GM19467 (cell line): ENCODE data around the gene IL1R1.

ENCODE experiments used
- ATAC-seq: cut with Tn5 transposase; IDR thresholded peaks from one replicate; pipeline ENCODE4 v1.9.1; 2021; ENCODE audit warnings: mild to moderate bottlenecking, moderate library complexity; ENCODE audit not compliant: unreplicated experiment

The IL1R1 gene

DNA sequence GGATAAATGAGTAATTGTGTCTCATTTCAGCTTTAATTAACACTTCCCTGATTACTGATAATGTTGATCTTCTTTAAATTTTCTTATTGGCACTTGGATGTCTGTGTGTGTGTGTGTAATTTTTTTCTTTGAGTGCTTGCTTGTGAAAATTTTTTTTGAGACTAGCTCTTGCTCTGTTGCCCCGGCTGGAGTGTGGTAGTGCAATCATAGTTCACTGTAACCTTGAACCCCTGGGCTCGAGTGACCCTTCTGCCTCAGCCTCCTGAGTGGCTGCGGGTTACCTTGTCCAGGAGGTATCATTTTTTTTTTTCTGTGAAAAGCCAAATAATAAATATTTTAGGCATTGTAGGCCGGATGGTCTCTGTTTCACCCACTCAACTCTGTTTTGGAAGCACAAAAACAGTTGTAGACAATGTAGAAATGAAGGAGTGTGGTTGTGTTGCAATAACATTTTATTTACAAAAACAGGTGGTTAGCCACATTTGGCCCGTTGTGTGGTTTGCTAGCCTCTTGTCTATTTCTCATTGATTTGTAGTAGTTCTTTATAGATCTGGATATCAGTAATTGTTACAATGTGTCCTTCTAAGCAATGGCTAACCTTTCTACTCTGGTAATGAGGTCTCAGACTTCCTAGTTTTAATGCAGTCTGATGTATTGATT lies 52.2 kb downstream of the IL1R1 start:
- ATAC-seq = no peak

DNA sequence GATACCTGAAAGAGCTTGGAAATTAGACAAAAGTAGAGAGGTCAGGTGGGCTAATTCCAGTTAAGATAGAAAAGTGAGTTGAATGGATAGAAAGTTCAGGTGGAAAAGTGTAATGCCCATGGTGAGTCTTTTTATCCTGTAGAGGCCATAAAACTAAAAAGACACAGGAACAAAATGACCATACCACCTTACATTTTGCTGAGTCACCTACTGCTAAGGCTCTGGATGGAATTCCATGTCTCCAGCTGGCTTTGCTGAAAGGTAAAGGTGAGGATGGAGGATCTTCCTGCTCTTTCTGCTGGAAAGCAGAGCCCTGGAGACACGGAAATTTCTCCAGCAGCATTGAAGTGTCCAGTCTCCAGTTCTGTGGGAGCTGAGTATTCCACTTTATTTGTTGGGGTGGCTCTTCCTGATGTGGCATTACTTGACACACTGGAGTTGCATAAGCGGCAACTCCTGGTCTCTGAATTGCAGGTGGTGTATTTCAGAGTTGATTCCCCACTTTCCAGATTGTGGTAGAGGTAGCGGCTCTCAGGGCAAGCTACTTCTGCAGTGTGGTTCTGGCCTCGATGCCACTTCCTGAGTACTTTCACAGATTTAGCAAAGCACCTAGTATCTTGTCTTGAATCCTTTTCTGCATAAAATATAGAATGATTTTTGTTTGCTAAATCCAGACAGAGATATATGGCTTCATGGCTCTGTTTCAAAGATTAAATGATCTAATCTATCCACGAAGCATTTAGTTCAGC lies 55.0 kb downstream of the IL1R1 start:
- no peak for ATAC-seq

DNA sequence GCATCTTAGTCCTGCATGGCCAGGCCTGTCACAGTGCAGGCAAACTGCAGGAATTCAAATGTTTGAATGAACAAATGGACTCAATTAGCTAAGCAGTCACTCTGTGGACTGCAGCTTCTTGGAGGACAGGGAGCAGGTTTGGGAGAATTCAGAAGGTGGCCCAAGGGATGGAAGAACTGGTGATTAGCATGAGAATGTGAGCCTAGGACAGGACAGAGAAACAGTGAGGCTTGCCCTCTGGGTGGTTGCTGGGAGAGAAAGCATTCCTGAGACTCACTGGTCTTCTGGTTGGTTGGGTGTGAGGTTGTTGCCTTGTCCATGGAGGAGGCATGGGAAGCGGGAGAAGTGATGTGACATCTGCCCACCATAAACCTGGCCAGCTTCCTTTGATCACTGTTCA lies 58.0 kb downstream of the IL1R1 start:
- no peak for ATAC-seq

DNA sequence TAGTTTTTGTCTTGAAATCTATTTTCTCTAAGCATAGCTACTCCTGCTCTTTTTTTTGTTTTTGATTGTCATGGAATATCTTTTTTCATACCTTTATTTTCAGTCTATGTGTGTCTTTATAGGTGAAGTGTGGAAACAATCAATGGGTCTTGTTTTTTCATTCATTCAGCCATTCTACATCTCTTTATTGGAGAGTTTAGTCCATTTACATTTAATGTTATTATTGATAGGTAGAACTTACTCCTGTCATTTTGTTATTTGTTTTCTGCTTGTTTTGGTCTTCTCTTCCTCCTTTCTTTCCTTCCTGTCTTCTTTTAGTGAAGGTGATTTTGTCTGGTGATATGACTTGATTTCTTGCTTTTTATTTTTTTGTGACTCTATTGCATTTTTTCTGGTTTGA lies 62.1 kb downstream of the IL1R1 start:
- no peak for ATAC-seq

DNA sequence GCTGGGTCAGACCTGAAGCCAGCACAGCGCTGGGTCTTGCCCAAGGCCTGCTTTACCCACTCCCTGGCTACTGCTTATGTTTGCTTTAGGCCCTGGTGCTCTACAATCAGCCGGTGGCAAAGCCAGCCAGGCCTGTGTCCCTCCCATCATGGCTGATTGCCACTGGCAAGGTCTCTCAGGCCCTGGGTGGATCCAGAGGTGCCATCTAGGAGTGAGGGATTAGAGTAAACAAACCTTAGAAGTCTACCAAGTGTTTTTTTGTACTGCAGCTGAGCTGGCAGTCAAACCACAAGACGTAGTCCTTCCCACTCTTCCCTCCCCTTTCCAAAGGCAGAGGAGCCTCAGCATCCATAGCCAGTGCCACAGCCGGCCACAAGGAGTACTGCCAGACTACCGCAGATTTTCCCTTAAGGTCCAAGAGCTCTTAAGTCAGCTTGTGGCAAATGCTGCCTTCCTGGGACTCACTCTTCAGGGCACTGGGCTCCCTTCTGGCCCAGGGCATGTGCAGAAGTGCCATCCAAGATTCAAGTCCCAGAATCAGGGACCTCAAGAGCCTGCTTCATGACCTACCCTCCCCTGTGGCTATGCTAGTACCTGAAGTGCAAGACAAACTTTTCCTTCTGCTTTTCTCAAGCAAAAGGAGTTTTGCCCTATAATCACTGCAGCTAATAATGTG lies 64.3 kb downstream of the IL1R1 start:
- no peak for ATAC-seq

DNA sequence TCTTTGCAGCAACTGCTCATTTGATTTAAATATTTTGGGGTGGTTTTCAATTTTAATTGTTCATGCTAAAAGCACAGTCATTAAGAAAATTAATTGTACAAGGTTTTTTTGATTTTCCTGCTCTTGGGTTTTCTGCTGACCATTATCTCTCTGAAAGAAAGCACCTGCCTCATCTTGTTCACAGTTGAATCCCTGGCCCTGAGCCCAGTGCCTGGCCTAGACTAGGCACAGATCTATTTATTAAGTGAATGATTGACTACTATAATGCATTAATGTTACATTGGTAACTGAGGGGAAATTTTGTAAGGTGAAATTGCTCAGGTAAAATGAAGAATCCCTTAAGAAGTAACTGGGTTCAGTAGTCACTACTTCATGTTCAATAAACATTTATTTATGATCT lies 66.2 kb downstream of the IL1R1 start:
- ATAC-seq = no peak

DNA sequence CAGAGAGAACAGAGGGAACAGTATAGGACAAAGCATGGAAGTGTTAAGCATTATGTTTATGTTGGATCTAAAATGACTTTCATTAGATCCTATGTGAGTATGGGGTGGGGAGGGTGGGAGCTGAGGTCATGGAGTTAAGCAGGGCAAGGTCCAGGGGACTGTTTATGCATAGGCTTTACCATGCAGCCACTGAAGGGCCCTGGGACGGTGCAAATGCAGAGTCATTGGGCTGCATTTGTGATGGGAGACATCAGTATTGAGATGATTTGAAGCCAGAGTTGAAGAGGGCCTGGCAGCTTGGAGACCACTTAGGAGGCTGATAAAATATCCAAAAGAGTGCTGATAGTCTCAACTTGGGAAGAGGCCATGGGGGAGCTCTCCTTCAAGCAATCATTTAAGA lies 66.9 kb downstream of the IL1R1 start:
- ATAC-seq = no peak

DNA sequence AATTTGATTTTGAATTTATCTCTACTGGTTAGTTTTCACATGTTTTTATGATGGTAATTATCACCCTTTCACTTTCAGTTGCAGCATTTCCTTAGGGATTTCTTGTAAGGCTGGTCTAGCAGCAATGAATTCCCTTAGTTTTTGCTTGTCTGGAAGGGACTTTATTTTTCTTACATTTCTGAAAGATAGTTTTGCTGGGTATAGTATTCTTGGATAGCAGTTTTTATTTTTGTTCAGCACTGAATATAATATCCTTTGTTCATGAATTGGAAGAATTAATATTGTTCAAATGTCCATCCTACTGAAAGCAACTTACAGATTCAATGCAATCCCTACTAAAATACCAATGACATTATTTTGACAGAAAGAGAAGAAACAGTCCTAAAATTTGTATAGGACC lies 74.5 kb downstream of the IL1R1 start:
- no peak for ATAC-seq

DNA sequence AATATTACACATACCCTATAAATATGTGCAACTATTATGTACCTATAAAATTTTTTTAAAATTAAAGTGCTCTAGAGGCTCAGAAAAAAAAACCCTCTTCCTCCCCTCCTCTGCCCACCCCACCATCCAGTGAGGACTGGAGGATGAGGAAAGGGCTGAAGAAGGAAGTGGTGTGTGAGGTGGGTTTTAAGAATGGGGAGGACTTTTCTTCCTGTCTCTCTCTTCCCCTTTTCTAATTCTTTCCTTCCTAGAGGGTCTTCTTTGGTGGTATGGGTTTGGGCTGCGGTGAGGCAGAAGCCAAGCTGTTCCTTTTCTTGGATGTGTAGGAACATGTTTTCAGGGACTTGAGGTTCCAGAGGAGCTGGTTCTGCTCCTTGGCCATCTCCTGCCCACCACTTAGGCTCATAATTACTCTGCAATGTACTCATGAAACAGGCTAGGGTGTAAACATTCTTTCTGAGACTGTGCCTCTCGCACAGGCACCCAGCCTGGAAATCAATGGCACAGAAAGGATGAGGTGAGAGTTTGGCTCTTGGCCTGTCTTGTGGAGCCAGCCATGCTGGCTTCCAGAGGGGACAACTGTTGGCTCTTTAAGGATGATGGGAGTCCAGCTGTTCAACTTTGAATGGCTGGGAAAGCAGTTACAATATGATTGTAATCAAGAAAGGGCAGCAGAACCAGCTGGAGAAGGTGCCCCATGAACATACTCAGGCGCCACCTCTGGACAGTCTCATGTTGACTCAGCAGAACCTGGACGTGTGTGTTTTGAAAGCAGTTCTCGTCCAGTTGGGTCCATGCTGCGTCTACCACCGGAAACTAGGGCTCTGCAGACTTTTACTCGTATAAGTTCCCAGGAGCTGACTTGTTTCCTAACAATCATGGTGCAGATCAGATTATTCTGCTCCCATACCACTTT lies 82.5 kb downstream of the IL1R1 start:
- no peak for ATAC-seq

DNA sequence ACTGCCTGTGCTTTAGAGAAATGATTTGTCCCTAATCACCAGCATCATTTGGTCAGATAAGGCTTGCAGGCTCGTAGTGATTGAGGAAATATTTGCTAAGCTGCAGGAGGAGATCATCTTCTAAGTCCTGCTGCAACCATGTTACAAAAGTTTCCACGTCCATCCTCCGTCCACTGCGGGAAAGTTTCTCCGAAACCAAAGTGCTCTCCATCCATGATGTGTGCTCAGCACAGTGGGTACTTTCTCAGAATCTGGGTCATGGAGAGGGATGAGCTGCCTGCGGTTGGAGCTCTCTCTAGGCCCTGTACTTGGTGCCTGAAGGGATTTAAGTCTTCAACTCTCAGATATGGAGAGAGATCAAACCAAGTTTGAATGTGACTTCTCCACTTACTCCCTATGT lies 83.6 kb downstream of the IL1R1 start:
- ATAC-seq = no peak

DNA sequence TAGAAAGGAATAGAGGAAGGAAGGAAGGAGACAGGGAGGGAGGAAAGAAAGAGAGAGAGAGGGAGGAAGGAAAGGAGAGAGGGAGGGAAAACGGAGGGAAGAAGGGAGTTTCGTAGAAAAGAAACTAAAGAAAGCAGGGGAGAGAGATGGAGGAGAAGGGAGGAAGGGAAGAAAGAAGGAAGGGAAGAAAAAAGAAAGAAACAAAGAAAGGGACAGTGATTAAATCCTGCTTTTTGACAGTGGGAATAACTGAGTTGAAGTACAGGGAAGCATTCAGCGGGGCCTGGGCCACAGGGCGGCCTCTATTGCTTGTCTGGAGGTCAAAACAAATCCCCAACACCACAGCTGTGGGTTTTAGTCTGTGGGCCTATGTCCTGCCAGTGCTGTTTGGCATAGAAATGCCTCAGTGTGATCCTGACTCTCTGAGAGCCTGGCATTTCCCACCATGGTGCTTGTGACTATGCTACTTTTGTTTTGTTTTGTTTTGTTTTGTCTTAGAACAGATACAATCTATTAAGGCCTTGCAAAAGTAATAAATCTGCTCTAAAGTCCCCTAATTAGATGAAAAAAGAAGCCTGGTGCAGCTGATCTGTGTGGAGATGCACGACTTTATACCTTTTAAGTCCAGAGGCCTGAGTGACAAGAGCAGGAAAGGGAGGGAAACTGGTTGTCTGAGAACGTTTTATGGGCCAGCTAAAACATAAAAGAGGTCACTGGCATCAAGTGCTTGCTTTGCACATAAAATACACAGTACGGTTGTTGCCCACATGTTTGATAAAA lies 84.3 kb downstream of the IL1R1 start:
- ATAC-seq = no peak

DNA sequence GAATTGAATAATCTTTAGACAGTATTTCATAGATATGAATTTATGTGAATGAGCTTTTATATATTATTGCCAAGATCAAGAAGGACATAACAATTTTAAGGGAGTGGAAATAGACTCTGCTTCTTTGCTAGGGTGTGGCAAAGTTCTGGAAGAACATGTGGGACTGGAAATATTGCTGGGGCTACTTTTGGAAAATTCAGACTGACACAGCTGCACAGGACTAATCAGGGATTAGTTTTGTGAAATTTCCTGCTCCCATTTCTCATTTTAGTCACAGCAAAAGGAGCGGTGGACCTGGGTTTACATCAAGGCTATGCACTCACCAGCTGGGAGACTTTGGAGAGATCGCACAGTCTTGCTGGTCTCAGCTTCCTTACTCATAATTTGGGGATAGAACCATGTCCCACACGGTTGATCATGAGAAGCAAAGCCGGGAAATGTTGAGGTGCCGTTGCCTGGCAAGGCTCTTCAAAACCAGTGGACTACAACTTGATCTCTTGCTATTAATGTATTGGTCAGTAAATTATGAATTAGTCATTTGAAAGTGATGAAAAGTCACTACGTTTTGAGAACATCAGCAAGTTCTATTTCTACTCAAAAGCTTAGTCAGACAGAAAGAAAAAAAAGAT lies 86.7 kb downstream of the IL1R1 start:
- no peak for ATAC-seq
